Mucosa of descending colon (tissue), 3 donors: ENCODE data around the gene CARD10. TPM values are rescaled to one million over a fixed set of nuclear protein-coding genes. Genes with fewer than 3 reads are reported as not detected.

Experiments used
- ATAC-seq: fragments of 200-7000 bp; cut with Tn5 transposase; one replicate; pipeline ENCODE4 v1.9.1; 2020; ENCODE audit warnings: mild to moderate bottlenecking, moderate library complexity
- DNase-seq, 3 donors: peaks; one replicate each; pipeline ENCODE4 v3.0.0-alpha.2; 2020
- H3K36me3 ChIP-seq: fragments of 200-600 bp; one replicate; pipeline ENCODE4 v1.8.0; 2021; ENCODE audit warnings: low read depth, mild to moderate bottlenecking
- H3K4me1 ChIP-seq: fragments of 200-600 bp; one replicate; pipeline ENCODE4 v1.8.0; 2021; ENCODE audit warnings: low read depth, mild to moderate bottlenecking
- H3K4me3 ChIP-seq: fragments of 200-600 bp; one replicate; pipeline ENCODE4 v1.8.0; 2021; ENCODE audit warnings: mild to moderate bottlenecking
- H3K9me3 ChIP-seq: fragments of 200-600 bp; one replicate; pipeline ENCODE4 v1.8.0; 2021; ENCODE audit warnings: mild to moderate bottlenecking
- CTCF ChIP-seq: fragments of 200-600 bp; IDR thresholded peaks from one replicate; pipeline ENCODE4 v1.8.0; 2022; ENCODE audit warnings: antibody characterized with exemption, mild to moderate bottlenecking
- intact Hi-C, 2 donors: fragments of 100-400 bp; cut with DNase I in 1 of 2; cut with micrococcal nuclease in 1 of 2; formaldehyde crosslinking; loops; one replicate each; pipeline versions ENCODE4 v1.11.0 to v1.11.1; 2022; cut with DNase I, micrococcal nuclease
- total RNA-seq, 3 donors: library from RNA; stranded (reverse); fragmentation: NEBNext Ultra II Directional in 2 of 3; extraction: Animal tissue kit (Norgen Biotek cat#: 25700) in 2 of 3; gene quantifications; one replicate each; pipeline versions ENCODE4 v1.2.1 to v1.2.4, GENCODE V29; 2021 to 2023
- donor health status: DM: no; HTN: no; CAD: no; lungs with moderate emphysema.
- donor health status: DM: no; HTN: no; CAD: no.
- donor health status: DM: no; HTN: yes; CAD: no.

Gene CARD10
- total RNA-seq, 3 donors from 2014 or later = 43.3 to 74.1 (median 60.5) TPM

GRCh38 chr22:37560608-37561211 lies 41.5 kb upstream of the CARD10 start:
- H3K4me3 ChIP-seq = peak overlapping the region; percentile 67
- no peaks in the 10 kb centered on the region for H3K36me3 ChIP-seq
- peak in 1 of 3 donors; percentile 70 for DNase-seq
- peak; percentile 11 for ATAC-seq
- intact Hi-C loops = loop anchor here in 1 of 2 donors (2.0 kb wide), 1 partner anchor 16 kb away; no protein-coding TSS in a partner anchor
- TF ChIP-seq CTCF = no peak
- H3K9me3 ChIP-seq = no peaks in the 10 kb centered on the region
- H3K4me1 ChIP-seq = peaks cover 46% of the 10 kb centered on the region

GRCh38 chr22:37559901-37560607 lies 40.8 kb upstream of the CARD10 start, which contains the start of gene CDC42EP1:
TSS of gene CDC42EP1 (plus strand) at chr22:37560480. CDS start at chr22:37566350, 5,870 bp downstream.
- no peaks in the 10 kb centered on the region for H3K36me3 ChIP-seq
- peaks cover 43% of the 10 kb centered on the region for H3K4me1 ChIP-seq
- intact Hi-C loops = loop anchor here in 1 of 2 donors (2.0 kb wide), 1 partner anchor 15 kb away; no protein-coding TSS in a partner anchor
- no peak for TF ChIP-seq CTCF
- no peaks in the 10 kb centered on the region for H3K9me3 ChIP-seq
- peak; percentile 73 for ATAC-seq
- peak within 1 kb of the TSS; percentile 67 for H3K4me3 ChIP-seq
- peak; percentile 73 to 87 (median 86) for DNase-seq

GRCh38 chr22:37559521-37559900 lies 40.3 kb upstream of the CARD10 start:
- no peak for TF ChIP-seq CTCF
- peaks cover 38% of the 10 kb centered on the region for H3K4me1 ChIP-seq

GRCh38 chr22:37558815-37559214 lies 39.6 kb upstream of the CARD10 start:
- Histone ChIP-seq H3K4me3 (no peak overlapping the region), H3K4me1 (peaks cover 33% of the 10 kb centered on the region), H3K9me3 (no peaks in the 10 kb centered on the region), H3K36me3 (no peaks in the 10 kb centered on the region)
- TF ChIP-seq CTCF = no peak
- intact Hi-C loops = no loop called here
- DNase-seq (no peak), ATAC-seq (no peak)

More at GRCh38 chr22:37559521-37559900, 40.3 kb upstream of the CARD10 start:
- intact Hi-C loops = no loop called here
- no peak for DNase-seq
- Histone ChIP-seq H3K4me3 (no peak overlapping the region), H3K9me3 (no peaks in the 10 kb centered on the region), H3K36me3 (no peaks in the 10 kb centered on the region)
- ATAC-seq = no peak

- ATAC-seq = no peak
- intact Hi-C loops = no loop called here
- no peaks in the 10 kb centered on the region for H3K36me3 ChIP-seq
- no peaks in the 10 kb centered on the region for H3K9me3 ChIP-seq
- no peak for TF ChIP-seq CTCF
- H3K4me3 ChIP-seq = no peak overlapping the region
- DNase-seq = no peak
- peaks cover 25% of the 10 kb centered on the region for H3K4me1 ChIP-seq
These were observed 38.2 kb upstream of the CARD10 start for GRCh38 chr22:37557321-37558001.
